K562 (cell line): ENCODE data around the gene TXNRD3. TPM values are rescaled to one million over a fixed set of nuclear protein-coding genes. Genes with fewer than 3 reads are reported as not detected.
A peak's percentile ranks its signal among the peaks of the same experiment; 100 is the strongest.

Experiments used
- ASH1L ChIP-seq: fragments of 450-650 bp; IDR thresholded peaks from 2 replicates; pipeline ENCODE4 v1.6.1; 2018; ENCODE audit warnings: borderline replicate concordance, mild to moderate bottlenecking, low read depth; ENCODE audit not compliant: partially characterized antibody
- ATF7 ChIP-seq: fragments of 450-650 bp; IDR thresholded peaks from 2 replicates; pipeline ENCODE4 v1.7.1; 2014; ENCODE audit warnings: mild to moderate bottlenecking, moderate library complexity
- EP400 ChIP-seq: fragments of 450-650 bp; IDR thresholded peaks from 2 replicates; pipeline ENCODE4 v1.6.1; 2017; ENCODE audit warnings: antibody characterized with exemption, mild to moderate bottlenecking, moderate library complexity
- MTF1 ChIP-seq: fragments of 250-450 bp; sonication (Bioruptor Pico); IDR thresholded peaks from 2 replicates; pipeline ENCODE4 v1.9.0; 2021; ENCODE audit warnings: moderate library complexity, mild to moderate bottlenecking, inconsistent platforms, borderline replicate concordance
- PHF21A ChIP-seq: fragments of 450-650 bp; IDR thresholded peaks from 2 replicates; pipeline ENCODE4 v1.6.1; 2017; ENCODE audit warnings: low read depth, borderline replicate concordance
- POLR2A ChIP-seq: fragments of 450-650 bp; conservative IDR thresholded peaks from 2 replicates; pipeline ENCODE4 v1.6.1; 2016
- TEAD4 ChIP-seq, 2 experiments: sonication (generic) in 1 of 2; formaldehyde crosslinking in 1 of 2; IDR thresholded peaks; 2 replicates each; pipeline versions ENCODE4 v1.6.1 to v1.8.0; 2012 to 2022; ENCODE audit warnings: borderline replicate concordance in 1 of 2, inconsistent platforms in 1 of 2, low read length in 1 of 2, mild to moderate bottlenecking in 1 of 2, missing genetic modification reagents in 1 of 2
- ZNF184 ChIP-seq: sonication (generic); formaldehyde crosslinking; IDR thresholded peaks from 2 replicates; pipeline ENCODE4 v1.5.0; 2020; ENCODE audit warnings: missing genetic modification reagents
- ZNF79 ChIP-seq: fragments of 250-450 bp; sonication (Bioruptor Pico); IDR thresholded peaks from 2 replicates; pipeline ENCODE4 v1.4.0; 2020; ENCODE audit warnings: low read depth, mild to moderate bottlenecking, moderate library complexity
- polyA plus RNA-seq, 8 experiments: library from polyadenylated mRNA; depleted of rRNA in 4 of 8; stranded (reverse) in 5 of 8; unstranded in 3 of 8; fragments of >200 nt; fragmentation: Nextera tagmentation in 2 of 8; fragmentation: Illumina TruSeq in 1 of 8; extraction: Ambion mirVana in 2 of 8; extraction: Trizol in 1 of 8; gene quantifications; 2 replicates each; pipeline versions ENCODE4 v1.2.1 to v1.2.3, GENCODE V29; 2011 to 2014; ENCODE audit warnings: inconsistent platforms in 1 of 8, missing spikeins in 1 of 8
- total RNA-seq, 7 experiments: library from RNA; depleted of rRNA in 6 of 7; stranded (reverse); fragments of >200 nt in 6 of 7; fragmentation: Illumina TruSeq in 2 of 7; extraction: Trizol in 2 of 7; gene quantifications; 2 replicates each; pipeline versions ENCODE4 v1.2.1 to v1.2.3, GENCODE V29; 2011 to 2021; ENCODE audit warnings: low replicate concordance in 1 of 7
- TF ChIP-seq, protein P1 (sequence below): fragments of 200-800 bp; sonication (Bioruptor generic); IDR thresholded peaks from 2 replicates; pipeline ENCODE4 v1.6.1; 2017; ENCODE audit warnings: missing genetic modification characterization, missing compliant biosample characterization
- TF ChIP-seq, protein P2 (sequence below): IDR thresholded peaks from 2 replicates; pipeline ENCODE4 v1.6.1; 2012; ENCODE audit warnings: low read depth, low read length, improper control_type of control experiment, borderline replicate concordance
- TF ChIP-seq, protein P3 (sequence below): sonication (generic); formaldehyde crosslinking; IDR thresholded peaks from 2 replicates; pipeline ENCODE4 v1.4.0; 2020; ENCODE audit warnings: mild to moderate bottlenecking, missing genetic modification reagents
- TF ChIP-seq, protein P4 (sequence below): fragments of 450-650 bp; IDR thresholded peaks from 2 replicates; pipeline ENCODE4 v1.6.1; 2017; ENCODE audit warnings: antibody characterized with exemption
- TF ChIP-seq, protein P5 (sequence below), 2 experiments: fragments of 450-650 bp; IDR thresholded peaks; 2 replicates each; pipeline ENCODE4 v1.6.1; 2018; ENCODE audit warnings: mild to moderate bottlenecking in 2 of 2, low read depth in 1 of 2; ENCODE audit not compliant: partially characterized antibody in 2 of 2

TXNRD3 gene
- total and polyA plus RNA-seq, 9 of the 15 experiments (the other 6 are each of a cell fraction or from before 2014, with no cell fraction given), result 0.96 to 2.3 (median 1.7) TPM

DNA sequence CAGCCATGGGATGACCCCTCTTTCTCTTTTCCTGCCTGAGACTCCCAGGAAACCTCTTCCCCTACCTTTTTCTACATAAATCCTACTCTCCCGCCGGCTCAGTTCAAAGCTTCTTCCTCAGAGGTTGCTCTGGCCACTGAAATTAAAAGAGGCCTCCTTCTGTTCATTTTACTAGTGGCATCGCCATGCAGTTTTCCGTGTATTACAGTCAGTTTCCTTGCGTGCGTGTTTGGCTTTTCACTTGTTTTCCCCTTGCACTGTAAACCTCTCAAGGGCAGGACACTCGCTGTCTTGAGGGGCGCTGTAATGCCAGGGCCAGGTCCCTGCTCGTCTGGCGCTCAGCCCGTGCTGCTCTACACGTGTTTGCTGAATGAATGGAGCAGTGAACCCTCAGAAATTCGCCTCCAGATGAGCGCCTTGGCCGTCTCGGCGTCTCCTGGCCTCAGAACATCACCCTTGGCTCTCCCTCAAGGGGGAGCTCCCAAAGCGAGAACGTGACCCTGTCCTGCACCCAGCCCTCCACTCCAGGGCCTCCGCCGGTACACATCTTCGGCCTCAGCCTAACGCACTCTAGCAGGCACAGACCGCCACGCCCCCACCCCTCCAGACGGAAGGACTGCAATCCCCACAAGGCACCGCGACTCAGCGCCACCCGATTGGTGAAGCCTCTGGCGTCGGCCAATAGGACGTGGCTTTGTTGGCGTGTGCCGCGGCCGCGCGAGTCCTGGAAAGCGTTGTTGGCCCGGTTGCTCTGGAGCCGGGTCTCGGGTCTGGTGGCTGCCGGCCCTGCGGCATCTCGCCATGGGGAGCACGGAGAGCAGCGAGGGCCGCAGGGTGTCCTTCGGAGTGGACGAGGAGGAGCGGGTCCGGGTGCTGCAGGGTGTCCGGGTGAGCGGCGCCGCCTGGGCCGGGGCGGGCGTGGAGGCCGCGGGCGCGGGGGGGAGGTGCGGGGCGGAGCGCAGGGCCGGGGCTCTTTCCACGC, 48.9 kb upstream of the TXNRD3 start, which contains the start of gene CHCHD6 (continued):
- TF ChIP-seq, protein P1, sequence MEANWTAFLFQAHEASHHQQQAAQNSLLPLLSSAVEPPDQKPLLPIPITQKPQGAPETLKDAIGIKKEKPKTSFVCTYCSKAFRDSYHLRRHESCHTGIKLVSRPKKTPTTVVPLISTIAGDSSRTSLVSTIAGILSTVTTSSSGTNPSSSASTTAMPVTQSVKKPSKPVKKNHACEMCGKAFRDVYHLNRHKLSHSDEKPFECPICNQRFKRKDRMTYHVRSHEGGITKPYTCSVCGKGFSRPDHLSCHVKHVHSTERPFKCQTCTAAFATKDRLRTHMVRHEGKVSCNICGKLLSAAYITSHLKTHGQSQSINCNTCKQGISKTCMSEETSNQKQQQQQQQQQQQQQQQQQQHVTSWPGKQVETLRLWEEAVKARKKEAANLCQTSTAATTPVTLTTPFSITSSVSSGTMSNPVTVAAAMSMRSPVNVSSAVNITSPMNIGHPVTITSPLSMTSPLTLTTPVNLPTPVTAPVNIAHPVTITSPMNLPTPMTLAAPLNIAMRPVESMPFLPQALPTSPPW, result peak; percentile 75
- TF ChIP-seq, protein P2, sequence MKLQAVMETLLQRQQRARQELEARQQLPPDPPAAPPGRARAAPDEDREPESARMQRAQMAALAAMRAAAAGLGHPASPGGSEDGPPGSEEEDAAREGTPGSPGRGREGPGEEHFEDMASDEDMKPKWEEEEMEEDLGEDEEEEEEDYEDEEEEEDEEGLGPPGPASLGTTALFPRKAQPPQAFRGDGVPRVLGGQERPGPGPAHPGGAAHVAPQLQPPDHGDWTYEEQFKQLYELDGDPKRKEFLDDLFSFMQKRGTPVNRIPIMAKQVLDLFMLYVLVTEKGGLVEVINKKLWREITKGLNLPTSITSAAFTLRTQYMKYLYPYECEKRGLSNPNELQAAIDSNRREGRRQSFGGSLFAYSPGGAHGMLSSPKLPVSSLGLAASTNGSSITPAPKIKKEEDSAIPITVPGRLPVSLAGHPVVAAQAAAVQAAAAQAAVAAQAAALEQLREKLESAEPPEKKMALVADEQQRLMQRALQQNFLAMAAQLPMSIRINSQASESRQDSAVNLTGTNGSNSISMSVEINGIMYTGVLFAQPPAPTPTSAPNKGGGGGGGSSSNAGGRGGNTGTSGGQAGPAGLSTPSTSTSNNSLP, result no peak
- TF ChIP-seq MTF1 (CRISPR knock-in tag), result no peak
- peak; percentile 60 for TF ChIP-seq ATF7
- TF ChIP-seq, protein P3, sequence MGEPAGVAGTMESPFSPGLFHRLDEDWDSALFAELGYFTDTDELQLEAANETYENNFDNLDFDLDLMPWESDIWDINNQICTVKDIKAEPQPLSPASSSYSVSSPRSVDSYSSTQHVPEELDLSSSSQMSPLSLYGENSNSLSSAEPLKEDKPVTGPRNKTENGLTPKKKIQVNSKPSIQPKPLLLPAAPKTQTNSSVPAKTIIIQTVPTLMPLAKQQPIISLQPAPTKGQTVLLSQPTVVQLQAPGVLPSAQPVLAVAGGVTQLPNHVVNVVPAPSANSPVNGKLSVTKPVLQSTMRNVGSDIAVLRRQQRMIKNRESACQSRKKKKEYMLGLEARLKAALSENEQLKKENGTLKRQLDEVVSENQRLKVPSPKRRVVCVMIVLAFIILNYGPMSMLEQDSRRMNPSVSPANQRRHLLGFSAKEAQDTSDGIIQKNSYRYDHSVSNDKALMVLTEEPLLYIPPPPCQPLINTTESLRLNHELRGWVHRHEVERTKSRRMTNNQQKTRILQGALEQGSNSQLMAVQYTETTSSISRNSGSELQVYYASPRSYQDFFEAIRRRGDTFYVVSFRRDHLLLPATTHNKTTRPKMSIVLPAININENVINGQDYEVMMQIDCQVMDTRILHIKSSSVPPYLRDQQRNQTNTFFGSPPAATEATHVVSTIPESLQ (CRISPR knock-in tag), result no peak
- TF ChIP-seq, protein P4, sequence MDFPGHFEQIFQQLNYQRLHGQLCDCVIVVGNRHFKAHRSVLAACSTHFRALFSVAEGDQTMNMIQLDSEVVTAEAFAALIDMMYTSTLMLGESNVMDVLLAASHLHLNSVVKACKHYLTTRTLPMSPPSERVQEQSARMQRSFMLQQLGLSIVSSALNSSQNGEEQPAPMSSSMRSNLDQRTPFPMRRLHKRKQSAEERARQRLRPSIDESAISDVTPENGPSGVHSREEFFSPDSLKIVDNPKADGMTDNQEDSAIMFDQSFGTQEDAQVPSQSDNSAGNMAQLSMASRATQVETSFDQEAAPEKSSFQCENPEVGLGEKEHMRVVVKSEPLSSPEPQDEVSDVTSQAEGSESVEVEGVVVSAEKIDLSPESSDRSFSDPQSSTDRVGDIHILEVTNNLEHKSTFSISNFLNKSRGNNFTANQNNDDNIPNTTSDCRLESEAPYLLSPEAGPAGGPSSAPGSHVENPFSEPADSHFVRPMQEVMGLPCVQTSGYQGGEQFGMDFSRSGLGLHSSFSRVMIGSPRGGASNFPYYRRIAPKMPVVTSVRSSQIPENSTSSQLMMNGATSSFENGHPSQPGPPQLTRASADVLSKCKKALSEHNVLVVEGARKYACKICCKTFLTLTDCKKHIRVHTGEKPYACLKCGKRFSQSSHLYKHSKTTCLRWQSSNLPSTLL, result no peak
- TF ChIP-seq ZNF79 (CRISPR knock-in tag), result no peak
- TF ChIP-seq ZNF184 (CRISPR knock-in tag), result no peak
- no peak for TF ChIP-seq TEAD4 (IDR thresholded peaks at IDR 0.05; ENCODE audit: low read length)
- no peak for TF ChIP-seq TEAD4 (CRISPR knock-in tag; IDR thresholded peaks at IDR 0.05; ENCODE audit: borderline replicate concordance)
- TF ChIP-seq PHF21A, result no peak
- peak; percentile 98 for TF ChIP-seq ASH1L
- TF ChIP-seq, protein P5, sequence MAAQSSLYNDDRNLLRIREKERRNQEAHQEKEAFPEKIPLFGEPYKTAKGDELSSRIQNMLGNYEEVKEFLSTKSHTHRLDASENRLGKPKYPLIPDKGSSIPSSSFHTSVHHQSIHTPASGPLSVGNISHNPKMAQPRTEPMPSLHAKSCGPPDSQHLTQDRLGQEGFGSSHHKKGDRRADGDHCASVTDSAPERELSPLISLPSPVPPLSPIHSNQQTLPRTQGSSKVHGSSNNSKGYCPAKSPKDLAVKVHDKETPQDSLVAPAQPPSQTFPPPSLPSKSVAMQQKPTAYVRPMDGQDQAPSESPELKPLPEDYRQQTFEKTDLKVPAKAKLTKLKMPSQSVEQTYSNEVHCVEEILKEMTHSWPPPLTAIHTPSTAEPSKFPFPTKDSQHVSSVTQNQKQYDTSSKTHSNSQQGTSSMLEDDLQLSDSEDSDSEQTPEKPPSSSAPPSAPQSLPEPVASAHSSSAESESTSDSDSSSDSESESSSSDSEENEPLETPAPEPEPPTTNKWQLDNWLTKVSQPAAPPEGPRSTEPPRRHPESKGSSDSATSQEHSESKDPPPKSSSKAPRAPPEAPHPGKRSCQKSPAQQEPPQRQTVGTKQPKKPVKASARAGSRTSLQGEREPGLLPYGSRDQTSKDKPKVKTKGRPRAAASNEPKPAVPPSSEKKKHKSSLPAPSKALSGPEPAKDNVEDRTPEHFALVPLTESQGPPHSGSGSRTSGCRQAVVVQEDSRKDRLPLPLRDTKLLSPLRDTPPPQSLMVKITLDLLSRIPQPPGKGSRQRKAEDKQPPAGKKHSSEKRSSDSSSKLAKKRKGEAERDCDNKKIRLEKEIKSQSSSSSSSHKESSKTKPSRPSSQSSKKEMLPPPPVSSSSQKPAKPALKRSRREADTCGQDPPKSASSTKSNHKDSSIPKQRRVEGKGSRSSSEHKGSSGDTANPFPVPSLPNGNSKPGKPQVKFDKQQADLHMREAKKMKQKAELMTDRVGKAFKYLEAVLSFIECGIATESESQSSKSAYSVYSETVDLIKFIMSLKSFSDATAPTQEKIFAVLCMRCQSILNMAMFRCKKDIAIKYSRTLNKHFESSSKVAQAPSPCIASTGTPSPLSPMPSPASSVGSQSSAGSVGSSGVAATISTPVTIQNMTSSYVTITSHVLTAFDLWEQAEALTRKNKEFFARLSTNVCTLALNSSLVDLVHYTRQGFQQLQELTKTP (IDR thresholded peaks at IDR 0.05; ENCODE audit: low read depth in 1 of 2, partially characterized antibody in 2 of 2), result peak in 1 of 2 experiments; percentile 81
- no peak for TF ChIP-seq POLR2A
- TF ChIP-seq EP400, result no peak; the same call in 1 of the 2 replicates
